GM19099 (cell line): ENCODE data around the gene DUSP18.

Experiments used
- POLR2A ChIP-seq: IDR thresholded peaks from 3 replicates; pipeline ENCODE4 v1.6.1; 2011; ENCODE audit warnings: low read depth; ENCODE audit not compliant: insufficient read length; ENCODE audit errors: extremely low read depth

DUSP18 gene

DNA sequence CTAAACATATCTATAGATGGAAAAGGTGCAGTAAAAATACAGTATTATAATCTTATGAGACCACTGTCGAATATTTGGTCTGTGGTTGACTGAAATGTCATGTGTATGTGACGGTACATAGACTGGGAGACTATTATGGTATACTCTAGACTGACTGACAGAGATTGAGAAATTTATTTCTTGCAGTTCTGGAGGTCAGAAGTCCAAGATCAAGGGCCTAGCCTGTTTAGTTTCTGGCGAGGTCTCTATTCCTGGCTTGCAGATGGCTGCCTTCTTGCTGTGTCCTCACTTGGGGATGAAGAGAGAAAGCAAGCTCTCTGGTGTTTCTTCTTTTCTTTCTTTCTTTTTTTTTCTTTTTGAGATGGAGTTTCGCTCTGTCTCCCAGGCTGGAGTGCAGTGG is 19.7 kb upstream of the DUSP18 start:
- no peak for TF ChIP-seq POLR2A

DNA sequence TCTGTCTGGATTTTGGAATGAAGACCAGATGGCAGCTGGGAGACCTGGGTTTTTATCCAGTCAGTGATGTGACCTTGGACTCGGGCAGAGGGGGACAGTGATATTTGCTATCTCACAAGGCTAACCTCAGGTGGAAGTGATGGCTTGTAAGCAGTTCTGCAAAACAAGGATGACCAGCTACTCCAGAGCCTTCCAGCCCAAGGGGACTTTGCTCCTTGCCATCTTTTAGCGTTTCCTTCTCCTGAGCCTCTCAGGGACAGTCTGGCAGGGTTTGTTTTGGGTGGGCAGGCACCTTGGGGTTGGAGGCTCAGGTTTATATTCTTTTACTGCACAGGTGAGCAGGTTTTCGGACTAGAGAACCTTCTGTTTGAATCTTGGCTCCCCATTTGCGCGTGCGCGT is 17.5 kb upstream of the DUSP18 start:
- no peak for TF ChIP-seq POLR2A

DNA sequence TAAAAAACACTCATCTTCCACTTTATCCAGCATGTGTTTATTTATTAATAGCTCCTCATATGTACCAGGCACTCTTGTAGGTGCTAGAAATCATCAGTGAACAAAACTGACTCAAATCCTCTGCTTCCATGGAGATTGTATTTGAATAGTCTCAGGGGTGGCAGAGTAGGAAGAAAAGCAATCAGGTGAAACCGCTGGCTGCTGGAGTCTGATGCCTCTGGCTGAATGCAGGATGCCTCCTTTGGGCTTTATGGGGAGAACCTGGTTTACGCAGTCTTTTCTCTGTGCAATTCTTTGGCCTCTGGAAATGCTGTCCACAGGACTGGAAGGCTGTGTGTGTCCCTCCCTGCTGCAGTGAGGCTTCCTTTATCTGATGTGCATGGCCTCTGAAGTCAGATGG is 14.2 kb upstream of the DUSP18 start:
- TF ChIP-seq POLR2A = no peak

DNA sequence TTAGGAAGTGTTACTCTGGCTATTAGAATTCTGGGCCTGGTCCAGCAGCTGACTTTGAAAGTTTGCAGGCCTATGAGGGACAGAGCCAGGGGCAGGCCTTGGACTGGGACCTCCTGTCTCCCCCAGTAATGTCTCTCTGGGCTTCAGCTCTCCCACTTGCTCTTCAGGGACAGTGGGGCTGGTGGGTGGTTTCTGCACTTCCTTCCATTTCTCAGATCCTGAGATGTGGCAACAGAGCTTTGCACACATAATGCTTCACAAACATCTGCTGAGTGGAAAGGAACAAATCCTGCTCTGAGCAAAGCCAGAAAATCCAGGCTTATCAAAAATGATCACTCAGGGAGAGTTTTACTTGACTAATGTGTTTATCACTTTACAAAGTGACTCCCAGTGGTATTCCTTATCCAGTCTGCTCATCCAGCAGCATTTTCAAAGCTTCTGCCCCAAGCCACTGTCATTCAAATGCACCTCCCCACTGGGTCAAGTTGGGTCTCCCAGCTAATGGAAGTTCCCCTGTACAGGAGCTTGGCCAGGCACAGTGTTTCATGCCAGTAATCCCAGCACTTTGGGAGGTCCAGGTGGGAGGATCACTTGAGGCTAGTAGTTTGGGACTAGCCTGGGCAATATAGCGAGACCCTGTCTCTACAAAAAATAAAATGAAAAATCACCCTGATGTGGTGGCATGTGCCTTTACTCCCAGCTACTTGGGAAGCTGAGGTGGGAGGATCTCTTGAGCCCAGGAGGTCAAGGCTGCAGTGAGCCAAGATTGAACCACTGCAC is 13.5 kb upstream of the DUSP18 start:
- no peak for TF ChIP-seq POLR2A

DNA sequence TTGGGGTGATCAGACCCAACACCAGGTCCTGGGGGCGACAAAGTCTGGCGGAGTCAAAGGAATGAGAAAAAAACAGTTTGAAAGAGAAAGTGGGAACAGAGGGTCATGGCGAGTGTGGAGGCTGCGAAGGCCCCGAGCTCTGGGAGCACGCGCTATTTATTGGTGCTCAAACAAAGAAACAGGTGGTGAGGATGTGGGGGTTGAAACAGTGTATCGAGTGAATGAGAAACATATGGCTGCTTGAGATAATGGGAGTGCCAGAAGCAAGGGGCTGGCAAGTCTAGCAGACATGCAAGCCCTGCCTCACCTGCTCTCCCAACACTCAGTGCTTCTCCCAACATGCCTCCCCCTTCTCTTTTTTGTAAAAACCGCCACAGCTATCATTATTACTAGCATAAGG is 7.8 kb upstream of the DUSP18 start:
- TF ChIP-seq POLR2A = no peak

DNA sequence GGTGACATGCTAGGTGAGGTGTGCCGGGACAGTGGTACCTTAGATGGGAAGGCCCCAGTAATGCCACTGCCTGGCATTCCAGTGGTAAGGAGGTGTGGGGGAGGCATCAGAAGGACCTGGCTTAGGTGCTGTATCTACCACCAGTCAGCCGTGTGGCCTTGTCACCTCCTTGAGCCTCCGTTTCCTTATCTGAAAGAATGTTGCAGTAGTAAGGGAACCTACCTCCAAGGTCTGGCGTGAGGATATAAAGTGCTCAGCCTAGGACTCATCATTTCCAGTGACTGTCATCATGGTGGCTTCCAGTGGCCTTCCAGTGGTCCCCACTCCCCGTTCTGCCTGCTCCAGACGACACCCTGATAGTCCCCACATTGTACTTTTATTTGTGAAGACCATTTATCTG is 6.8 kb upstream of the DUSP18 start:
- TF ChIP-seq POLR2A = no peak

DNA sequence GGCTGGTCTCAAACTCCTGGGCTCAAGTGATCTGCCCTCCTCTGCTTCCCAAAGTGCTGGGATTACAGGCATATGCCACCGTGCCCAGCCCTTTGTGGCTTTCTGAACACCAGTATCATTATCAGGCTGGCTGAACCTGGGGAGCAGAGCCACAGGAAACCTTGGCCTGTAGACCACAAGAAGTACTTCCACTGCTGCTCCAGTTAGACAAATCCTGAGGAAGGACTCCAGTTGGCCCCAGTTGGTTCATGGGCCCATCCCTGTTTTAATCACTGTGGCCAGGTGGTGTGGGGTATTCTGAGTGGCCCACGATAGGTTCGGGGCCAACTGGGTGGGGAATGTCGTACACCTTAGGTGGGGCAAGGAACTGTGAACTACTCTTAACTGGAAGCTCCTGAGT is 5.5 kb upstream of the DUSP18 start:
- no peak for TF ChIP-seq POLR2A

DNA sequence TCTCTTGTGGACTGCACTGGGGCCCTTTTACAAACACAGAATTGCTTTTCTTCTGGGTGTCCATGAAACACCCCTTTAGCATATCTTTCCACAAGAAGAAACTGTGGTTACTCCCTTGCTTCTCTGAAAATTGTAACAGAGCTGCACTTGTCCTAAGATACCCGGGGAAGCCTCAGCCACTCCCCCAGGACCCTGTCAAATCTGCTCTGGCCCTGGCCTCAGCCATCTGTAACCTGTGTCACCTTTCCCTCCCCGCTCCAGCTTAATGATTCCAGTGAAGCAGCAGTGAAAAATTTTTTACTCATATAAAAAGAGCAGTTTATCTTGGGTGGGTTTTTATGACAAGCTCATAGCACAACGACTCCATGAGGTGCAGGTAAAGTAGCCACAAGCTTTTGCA is 3.4 kb upstream of the DUSP18 start:
- no peak for TF ChIP-seq POLR2A

DNA sequence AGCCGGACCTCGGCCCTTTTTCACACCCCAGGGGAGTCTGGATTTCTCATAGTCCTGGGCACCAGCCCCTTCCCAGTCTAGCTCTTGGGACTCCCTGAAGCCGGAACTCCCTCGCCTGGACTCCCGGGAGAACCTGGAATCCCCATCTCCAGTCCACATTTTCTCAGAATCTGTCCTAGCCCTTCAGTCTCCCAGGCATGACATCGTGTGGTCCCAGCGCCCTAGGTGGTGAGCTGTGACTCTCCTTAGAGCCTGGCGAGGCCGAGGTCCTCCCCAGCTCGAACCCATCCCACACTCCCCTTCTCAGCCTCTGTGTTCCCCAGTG is 673 bp upstream of the DUSP18 start:
- no peak for TF ChIP-seq POLR2A

DNA sequence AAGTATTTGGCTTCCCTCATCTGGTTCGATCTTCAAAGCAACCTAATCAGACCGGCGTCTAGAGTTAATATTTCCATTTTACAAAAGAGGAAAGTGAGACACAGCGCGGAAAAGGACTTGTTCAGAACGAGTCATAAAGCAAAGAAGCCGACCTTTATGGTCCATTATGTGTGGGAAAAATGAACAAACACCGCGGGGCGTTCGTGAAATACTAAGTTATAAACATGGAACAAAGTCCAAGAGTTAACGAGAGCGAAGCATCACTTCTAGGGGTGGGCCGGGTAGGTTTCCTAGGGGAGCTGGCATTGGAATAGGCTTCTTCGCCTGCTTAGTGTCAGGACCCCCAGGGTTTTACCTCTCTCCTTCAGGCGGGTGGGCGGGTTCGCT is 575 bp downstream of the DUSP18 start:
- no peak for TF ChIP-seq POLR2A

DNA sequence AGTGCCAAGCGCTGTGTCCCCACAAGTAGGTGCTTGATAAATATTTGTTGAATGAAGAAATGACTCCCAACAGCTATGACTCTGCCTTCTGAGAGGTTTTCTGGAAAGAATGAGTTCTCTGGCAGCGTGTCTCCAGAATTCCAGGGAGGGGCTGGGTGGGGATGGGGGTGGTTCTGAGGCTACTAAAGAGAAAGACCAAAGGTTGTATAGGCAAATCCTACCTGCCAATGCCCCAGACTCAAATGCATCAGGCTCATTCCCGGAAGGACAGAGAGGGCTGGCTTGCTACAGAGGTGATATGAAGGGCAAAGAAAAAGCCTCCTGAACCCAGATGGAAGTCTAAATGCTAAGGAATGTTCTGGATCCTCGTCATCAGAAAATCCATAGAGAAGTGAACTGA is 1.9 kb downstream of the DUSP18 start:
- TF ChIP-seq POLR2A = no peak

DNA sequence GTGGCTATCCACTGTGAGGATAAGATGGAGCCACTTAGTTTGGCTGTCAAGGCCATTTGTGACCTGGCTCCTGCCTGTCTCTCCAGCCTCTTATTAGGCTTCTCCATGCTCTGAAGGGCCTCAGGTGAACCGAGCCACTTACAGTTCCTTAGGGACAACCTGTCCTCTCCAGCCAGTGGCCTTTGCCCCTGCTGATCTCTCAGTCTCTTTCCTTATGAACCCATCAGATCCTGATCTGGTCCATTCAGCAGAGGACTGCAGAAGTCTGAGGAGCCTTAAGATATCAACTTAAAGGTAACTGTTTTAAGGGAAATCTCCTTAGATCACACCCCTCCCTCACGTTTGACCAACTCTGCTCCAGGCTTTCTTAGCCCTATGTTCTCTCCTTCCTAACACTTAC is 2.4 kb downstream of the DUSP18 start:
- no peak for TF ChIP-seq POLR2A

DNA sequence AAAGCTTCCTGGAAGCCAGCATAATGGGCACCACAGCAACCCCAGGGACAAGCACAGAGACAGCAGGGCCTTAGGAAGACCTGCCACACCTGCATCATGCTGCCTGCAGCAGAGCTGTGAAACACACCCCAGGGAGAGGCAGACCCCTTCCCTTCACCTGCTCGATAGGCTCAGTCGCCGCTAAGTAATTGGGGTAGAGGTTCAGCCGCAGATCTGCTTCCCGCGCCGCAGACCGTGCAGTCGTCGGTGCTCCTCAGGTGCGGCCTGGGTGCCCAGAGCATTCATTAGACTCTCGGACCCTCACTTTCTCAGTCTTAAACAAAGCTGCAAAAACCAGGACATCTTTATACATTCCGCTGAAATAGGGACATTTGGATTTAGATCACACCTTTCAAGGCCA is 2.9 kb downstream of the DUSP18 start:
- TF ChIP-seq POLR2A = no peak

DNA sequence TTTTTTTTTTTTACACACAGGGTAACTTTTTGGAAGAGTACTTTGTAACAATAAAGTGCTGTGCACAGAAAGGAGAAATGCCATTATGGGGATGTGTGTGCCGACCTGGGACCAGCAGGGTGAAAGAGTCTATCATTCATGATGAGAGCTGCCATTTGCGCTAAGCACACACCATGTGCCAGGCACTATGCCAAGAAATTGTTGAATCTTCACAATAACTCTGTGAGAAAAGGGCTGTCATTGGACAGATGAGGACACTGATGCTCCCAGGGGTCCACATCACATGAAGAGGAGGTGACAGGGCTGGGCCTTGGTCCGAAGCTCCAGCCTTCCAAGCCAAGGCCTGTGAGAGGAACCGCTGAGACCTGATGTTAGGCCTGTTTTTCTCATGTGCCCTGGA is 5.6 kb downstream of the DUSP18 start:
- TF ChIP-seq POLR2A = no peak

DNA sequence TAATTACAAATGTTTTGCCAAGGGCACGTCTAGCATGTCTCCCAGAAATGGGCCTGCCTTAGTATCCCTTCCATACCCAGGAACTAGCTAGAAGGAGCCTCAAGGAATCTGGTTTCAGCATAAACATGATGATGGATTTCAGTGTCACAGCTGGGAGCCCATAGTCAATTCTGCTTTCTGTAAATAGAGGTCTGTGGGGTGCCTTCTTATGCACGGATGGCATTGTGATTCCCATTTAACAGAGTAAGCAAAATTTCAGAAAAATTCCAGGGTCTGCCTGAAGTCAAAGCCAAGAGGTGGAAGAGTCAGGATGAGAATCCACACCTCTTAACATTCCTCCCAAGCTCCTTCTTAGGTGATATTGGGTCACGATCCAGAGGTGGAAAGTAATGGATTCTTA is 12.1 kb downstream of the DUSP18 start:
- TF ChIP-seq POLR2A = no peak

DNA sequence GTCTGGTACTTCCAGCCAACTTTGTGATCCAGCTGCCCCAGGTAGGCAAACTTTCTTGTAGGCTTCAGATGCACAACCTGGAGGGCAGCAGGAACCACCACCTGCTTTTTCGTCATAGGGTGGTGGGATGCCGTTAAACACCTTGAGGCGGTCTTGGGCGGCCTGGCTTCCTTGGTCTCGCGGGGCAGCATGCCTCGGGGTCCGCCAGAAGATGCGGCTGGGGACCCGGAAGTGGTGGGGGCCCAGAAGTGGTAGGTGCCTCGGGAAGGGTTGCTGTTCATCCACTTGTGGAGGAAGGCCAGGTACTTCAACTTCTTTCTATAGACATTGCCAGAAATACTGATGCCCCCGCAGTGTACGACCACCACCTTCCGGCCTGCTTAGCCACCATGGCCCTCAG is 13.3 kb downstream of the DUSP18 start:
- no peak for TF ChIP-seq POLR2A

DNA sequence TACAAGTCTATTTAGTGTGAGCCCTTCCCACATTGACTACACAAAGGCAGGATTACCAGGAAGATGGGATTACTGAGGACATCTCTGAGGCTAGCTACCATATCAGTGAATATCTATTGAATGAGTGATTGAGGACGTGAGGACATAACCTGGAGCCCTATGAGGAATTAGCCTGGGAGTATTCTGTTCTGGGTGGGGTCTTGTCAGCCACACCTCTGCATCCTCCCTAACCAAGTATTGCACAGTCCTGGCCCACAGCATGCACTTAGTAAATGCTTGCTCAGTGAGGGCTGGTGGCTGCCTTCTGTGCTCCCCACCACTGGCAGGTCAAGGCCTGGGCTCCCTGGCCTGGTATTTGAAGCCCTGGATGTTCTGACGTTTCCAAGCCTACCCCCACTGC is 14.8 kb downstream of the DUSP18 start:
- TF ChIP-seq POLR2A = no peak
